ENCODE results near the gene ZNF500.
"Not testable (repeated sequence)": the region's sequence is repeated elsewhere in the genome, so short reads cannot be mapped to it uniquely, and the experiment has no call there.

The ZNF500 gene

GRCh38 chr16:4738370-4738769 lies 28.6 kb downstream of the ZNF500 start:
- not testable (repeated sequence) for FAIRE-seq

- no peak for FAIRE-seq
Observed at GRCh38 chr16:4737545-4737944, 29.4 kb downstream of the ZNF500 start.

DNA sequence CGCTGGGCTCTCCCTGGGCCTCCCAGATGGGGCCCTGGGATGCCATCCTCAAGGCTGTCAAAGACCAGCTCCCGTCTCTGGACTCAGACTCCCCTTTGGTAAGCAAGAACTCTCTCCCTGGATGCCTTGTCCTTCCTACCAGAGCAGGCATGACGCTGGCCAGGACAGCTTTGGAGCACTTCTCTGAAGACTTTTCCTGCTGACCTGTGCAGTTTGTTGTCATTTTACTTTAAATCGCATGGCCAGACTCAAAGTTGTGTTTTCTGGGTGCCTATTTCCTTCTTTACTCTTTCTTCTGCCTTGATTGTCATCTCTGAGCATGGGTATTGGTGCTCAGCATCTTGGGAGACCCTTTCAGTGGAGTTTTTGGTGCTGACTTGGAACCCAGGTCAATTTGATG lies 30.4 kb downstream of the ZNF500 start:
- FAIRE-seq = no peak

GRCh38 chr16:4734730-4735535 lies 32.0 kb downstream of the ZNF500 start:
- no peak for FAIRE-seq

- peak; percentile 92 for FAIRE-seq
Observed at GRCh38 chr16:4734063-4734729, 32.8 kb downstream of the ZNF500 start, which contains the start of the genes ANKS3 and DNAAF8. Gene ANKS3 (minus strand): TSS chr16:4734271. CDS start chr16:4730149, 4,122 bp downstream. Gene DNAAF8 (plus strand): TSS chr16:4734537. CDS start chr16:4736515, 1,978 bp downstream.

GRCh38 chr16:4733747-4734062 lies 33.3 kb downstream of the ZNF500 start:
- no peak for FAIRE-seq

DNA sequence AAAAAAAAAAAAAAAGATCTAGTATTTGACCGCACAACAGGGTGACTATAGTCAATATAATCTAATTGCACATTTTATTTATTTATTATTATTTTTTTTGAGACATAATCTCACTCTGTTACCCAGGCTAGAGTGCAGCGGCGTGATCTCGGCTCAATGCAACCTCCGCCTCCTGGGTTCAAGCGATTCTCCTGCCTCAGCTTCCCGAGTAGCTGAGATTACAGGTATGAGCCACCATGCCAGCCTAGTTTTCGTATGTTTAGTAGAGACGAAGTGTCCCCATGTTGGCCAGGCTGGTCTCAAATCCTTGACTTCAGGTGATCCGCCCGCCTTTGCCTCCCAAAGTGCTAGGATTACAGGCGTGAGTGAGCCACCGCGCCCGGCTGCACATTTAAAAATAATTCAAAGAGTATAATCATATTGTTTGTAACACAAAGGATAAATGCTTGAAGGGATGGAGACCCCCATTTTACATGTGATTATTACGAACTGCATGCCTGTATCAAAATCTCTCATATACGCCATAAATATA lies 33.7 kb downstream of the ZNF500 start:
- FAIRE-seq = no peak

GRCh38 chr16:4729876-4730275 lies 37.1 kb downstream of the ZNF500 start:
- FAIRE-seq = no peak

DNA sequence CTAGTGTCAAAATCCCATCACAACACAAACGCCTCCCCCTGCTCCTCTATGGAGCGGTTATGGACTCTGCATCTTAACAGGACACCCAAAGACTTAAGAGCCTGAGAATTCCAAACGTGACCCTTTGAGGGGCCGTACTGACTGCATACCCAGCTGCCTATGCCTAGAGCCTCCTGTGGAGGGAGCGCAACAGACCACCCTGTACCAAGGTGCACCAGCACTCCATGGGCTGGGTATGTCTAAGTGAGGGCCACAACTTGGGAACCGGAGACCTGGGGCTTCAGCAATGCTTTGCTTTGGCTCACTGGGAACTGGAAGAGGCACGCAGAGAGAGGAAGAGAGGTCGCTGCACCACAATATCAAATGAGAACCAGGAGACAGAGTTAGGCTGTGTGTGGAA lies 38.3 kb downstream of the ZNF500 start:
- no peak for FAIRE-seq

DNA sequence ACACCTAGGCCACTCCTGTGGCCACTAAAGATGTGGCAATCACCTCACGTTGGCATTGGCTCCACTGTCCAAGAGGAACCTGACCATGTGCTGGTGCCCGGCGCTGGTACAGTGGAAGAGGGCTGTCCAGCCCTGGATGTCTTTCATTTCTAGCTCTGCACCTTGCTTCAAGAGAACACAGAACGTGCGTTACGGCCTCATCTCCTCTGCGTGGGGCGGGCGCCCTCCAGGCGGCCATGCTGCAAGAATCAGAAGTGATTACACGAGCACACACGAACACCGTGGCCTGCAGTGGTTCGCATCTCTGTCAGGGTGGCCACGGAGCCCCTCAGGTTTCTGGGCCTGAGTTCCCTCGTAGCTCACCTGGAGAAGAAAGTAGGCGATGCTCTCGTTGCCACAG lies 40.3 kb downstream of the ZNF500 start:
- no peak for FAIRE-seq

DNA sequence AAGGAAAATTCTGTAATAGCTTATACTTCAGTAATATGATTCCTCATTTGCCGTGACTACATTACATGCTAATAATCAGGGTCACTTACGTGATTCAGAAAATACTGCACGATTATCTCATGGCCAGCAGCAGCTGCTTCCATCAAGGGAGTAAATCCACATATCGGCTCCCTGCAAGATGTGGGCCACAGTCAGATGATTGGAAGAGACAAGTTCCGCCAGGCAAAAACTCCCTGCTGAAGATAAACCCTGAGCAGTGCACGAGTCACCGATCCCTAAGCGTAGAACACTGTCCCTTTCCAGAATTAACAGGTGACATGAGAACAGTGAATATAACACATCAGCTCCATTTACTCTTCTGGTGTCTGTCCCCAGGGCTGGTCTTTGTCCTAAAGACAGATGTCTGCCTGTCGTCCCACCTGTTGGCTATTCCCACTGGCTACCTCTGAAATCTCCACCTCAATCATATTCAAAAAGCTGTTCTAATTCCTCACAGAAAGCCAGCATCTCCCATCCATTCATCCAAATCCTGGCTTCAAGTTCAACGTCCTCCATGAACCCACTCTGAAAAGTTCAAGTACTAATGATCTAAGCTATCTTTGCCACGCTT lies 42.2 kb downstream of the ZNF500 start:
- no peak for FAIRE-seq

GRCh38 chr16:4723071-4723767 lies 43.7 kb downstream of the ZNF500 start:
- no peak for FAIRE-seq

GRCh38 chr16:4718466-4718865 lies 48.5 kb downstream of the ZNF500 start:
- no peak for FAIRE-seq

- no peak for FAIRE-seq
Observed at GRCh38 chr16:4714996-4715395, 52.0 kb downstream of the ZNF500 start.

DNA sequence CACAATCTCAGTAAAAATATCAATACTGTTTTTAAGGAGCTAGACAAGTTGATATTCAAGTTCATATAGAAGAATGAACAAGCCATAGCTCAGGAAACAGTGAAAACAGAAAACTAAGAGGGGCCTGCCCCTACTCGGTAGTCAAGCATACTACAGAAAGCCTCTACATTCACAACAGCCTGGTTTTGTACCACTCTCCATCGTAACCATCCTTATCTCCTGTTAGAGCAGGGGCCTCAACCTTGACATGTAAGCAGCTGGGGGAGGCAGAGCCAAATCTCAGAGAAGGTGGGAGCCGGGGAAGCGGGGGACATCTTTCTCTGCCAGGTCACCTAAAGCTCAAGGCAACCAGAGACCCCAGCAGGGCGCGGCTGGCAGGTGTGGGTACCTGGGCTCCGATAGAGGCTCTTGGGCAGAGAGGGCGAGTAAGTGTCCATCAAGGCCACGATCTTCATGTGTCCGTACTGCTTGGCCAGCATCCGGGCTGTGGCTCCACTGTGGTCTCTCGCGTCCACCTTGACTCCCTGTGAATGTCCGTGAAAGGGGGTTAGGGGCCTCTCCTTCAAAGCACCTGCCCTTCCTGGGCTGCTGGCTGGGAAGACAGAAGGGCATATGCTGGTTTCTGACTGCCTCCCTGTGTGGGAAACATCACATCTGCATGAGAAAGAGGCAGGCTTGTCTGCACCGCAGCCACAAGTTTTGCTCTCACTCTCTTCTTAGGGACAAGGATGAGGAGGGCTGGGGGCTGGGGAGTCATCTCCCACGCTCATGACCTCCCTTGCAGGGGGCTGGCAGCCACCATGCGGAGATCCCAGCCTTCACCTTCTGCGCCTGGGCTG lies 53.1 kb downstream of the ZNF500 start:
- no peak for FAIRE-seq

- FAIRE-seq = no peak
Observed at GRCh38 chr16:4709481-4709880, 57.5 kb downstream of the ZNF500 start.

GRCh38 chr16:4706871-4707270 lies 60.1 kb downstream of the ZNF500 start:
- no peak for FAIRE-seq

GRCh38 chr16:4704913-4705312 lies 62.0 kb downstream of the ZNF500 start:
- no peak for FAIRE-seq

DNA sequence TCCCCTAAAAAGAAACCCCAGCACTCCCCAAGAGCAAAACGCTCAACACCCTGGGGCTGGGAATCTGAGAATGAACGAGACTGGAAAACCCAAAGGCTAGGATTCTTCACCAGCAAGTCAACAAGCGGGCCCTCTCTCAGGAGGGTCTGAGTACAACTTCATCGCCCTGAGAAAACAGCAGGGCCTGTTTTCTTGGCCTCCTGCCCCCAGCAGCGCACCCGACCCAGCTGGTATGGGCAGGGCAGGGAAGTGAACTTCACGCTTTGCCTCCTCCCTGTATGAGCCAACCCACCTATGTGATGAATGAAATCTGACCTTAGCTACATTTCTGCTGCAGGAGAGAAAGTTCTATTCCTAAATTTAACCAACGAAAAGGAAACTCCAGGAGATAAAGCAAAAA lies 62.5 kb downstream of the ZNF500 start:
- FAIRE-seq = no peak

DNA sequence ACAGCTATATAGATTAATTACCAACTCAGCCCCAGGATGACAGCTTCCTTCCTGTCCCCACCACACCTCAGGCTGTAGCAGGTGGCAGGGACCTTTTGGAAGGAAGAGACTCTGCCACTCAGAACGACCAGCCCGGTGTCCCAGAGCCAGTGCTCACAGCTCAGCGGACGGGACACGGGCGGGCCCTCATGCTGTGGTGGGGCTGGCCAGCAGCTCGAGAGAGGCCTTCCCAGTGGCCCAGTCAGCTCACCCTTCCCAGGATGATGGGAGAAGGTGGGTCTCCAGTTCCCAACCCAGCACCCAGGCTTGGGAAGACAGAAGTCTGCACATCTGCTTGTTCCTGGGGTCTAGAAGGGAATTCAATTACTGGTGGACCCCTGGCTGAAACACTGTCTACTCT lies 63.1 kb downstream of the ZNF500 start:
- FAIRE-seq = no peak

GRCh38 chr16:4702466-4702808 lies 64.5 kb downstream of the ZNF500 start:
- FAIRE-seq = no peak

DNA sequence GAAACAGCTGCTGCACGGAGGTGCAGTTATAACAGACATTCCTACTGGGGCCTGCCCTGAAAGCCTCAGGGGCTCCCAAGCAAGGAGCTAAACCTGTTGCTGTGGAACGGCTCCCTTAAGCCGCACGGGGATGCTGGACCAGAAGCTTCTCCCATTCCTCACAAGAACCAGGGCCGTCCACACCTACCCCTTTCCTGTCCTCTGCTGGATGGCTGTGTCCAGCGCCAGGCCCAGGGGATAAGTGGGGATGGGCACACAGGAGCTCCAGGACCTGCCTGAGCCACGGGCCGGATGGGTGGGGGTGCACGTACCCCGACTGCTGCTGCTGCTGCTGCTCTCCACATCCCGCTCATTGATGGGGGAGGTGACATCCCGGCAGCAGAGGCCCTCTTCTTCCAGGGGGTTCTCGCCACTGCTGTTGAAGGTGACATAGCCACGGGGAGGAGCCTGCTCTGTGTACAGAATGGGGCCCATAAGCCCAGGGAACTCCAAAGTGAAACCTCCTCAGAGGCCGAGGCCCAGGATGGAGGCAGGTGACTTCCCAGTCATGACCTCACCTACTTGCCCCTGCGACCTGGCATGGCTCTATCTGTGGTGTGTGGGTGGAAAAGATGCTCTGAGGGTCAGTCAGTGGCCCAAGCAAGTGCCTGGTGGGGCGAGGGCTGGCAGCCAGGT lies 65.0 kb downstream of the ZNF500 start:
- no peak for FAIRE-seq
